Neutrophil (primary cell): ENCODE measurements around the gene NT5DC2.

Experiments used
- H3K27ac ChIP-seq: fragments of 200-600 bp; sonication (generic); 2 replicates; pipeline ENCODE4 v1.5.1; 2016; ENCODE audit warnings: mild to moderate bottlenecking, moderate library complexity
- H3K27me3 ChIP-seq: fragments of 200-600 bp; sonication (generic); 2 replicates; pipeline ENCODE4 v1.6.0; 2016; ENCODE audit warnings: mild to moderate bottlenecking
- H3K36me3 ChIP-seq: fragments of 200-600 bp; sonication (generic); 2 replicates; pipeline ENCODE4 v1.5.1; 2017
- H3K4me1 ChIP-seq, 2 experiments: fragments of 200-600 bp in 1 of 2; sonication (generic) in 1 of 2; 1 replicate in 1 of 2; 2 replicates in 1 of 2; pipeline versions ENCODE4 v1.5.1 to v1.6.1; 2013 to 2016; ENCODE audit warnings: low read depth in 1 of 2, low read length in 1 of 2, mild to moderate bottlenecking in 1 of 2, moderate library complexity in 1 of 2; ENCODE audit not compliant: control insufficient read depth in 1 of 2, insufficient read depth in 1 of 2
- H3K4me3 ChIP-seq, 2 experiments: fragments of 200-600 bp in 1 of 2; sonication (generic) in 1 of 2; 1 replicate in 1 of 2; 2 replicates in 1 of 2; pipeline ENCODE4 v1.5.1; 2013 to 2016; ENCODE audit warnings: low read depth in 1 of 2, low read length in 1 of 2, mild to moderate bottlenecking in 1 of 2, moderate library complexity in 1 of 2
- H3K9me3 ChIP-seq: fragments of 200-600 bp; sonication (generic); 2 replicates; pipeline ENCODE4 v1.5.1; 2016
- CTCF ChIP-seq: fragments of 200-600 bp; sonication (generic); IDR thresholded peaks from 2 replicates; pipeline ENCODE4 v1.5.1; 2016; ENCODE audit warnings: antibody characterized with exemption

NT5DC2 gene

GRCh38 chr3:52521488-52521824, 12.2 kb downstream of the NT5DC2 start:
- TF ChIP-seq CTCF = no peak
- Histone ChIP-seq H3K36me3 (no peaks in the 10 kb centered on the region), H3K27ac (no peak overlapping the region), H3K4me1 (no peaks in the 10 kb centered on the region), H3K4me3 (no peak overlapping the region), H3K9me3 (no peaks in the 10 kb centered on the region), H3K27me3 (no peaks in the 10 kb centered on the region)

- H3K36me3 ChIP-seq = no peaks in the 10 kb centered on the region
- H3K4me1 ChIP-seq = no peaks in the 10 kb centered on the region
- no peak for TF ChIP-seq CTCF
Observed at GRCh38 chr3:52520716-52521487, 12.8 kb downstream of the NT5DC2 start.

GRCh38 chr3:52520141-52520667, 13.5 kb downstream of the NT5DC2 start:
- H3K4me1 ChIP-seq = no peaks in the 10 kb centered on the region
- H3K27me3 ChIP-seq = no peaks in the 10 kb centered on the region
- TF ChIP-seq CTCF = no peak
- H3K36me3 ChIP-seq = no peaks in the 10 kb centered on the region
- H3K27ac ChIP-seq = no peak overlapping the region
- no peak overlapping the region for H3K4me3 ChIP-seq
- no peaks in the 10 kb centered on the region for H3K9me3 ChIP-seq

More at GRCh38 chr3:52520716-52521487, 12.8 kb downstream of the NT5DC2 start:
- H3K27me3 ChIP-seq = no peaks in the 10 kb centered on the region
- no peaks in the 10 kb centered on the region for H3K9me3 ChIP-seq
- H3K4me3 ChIP-seq = no peak overlapping the region
- H3K27ac ChIP-seq = no peak overlapping the region

- H3K4me3 ChIP-seq = no peak overlapping the region
- peaks cover 4% of the 10 kb centered on the region for H3K27me3 ChIP-seq
- H3K27ac ChIP-seq = no peak overlapping the region
- H3K36me3 ChIP-seq = no peaks in the 10 kb centered on the region
- no peak for TF ChIP-seq CTCF
- H3K4me1 ChIP-seq = no peaks in the 10 kb centered on the region
- no peaks in the 10 kb centered on the region for H3K9me3 ChIP-seq
Observed at GRCh38 chr3:52519445-52520140, 14.1 kb downstream of the NT5DC2 start.

GRCh38 chr3:52518723-52519444, 14.8 kb downstream of the NT5DC2 start:
- no peaks in the 10 kb centered on the region for H3K4me1 ChIP-seq
- H3K36me3 ChIP-seq = no peaks in the 10 kb centered on the region
- TF ChIP-seq CTCF = no peak
- H3K9me3 ChIP-seq = no peaks in the 10 kb centered on the region
- H3K4me3 ChIP-seq = no peak overlapping the region
- peaks cover 4% of the 10 kb centered on the region for H3K27me3 ChIP-seq
- H3K27ac ChIP-seq = no peak overlapping the region
